ENCODE measurements around the gene PRG3. TPM values are rescaled to one million over a fixed set of nuclear protein-coding genes. Genes with fewer than 3 reads are reported as not detected.

The PRG3 gene
- total and polyA plus RNA-seq, 2 of the 4 experiments (the other 2 are of a cell fraction), result not detected

DNA sequence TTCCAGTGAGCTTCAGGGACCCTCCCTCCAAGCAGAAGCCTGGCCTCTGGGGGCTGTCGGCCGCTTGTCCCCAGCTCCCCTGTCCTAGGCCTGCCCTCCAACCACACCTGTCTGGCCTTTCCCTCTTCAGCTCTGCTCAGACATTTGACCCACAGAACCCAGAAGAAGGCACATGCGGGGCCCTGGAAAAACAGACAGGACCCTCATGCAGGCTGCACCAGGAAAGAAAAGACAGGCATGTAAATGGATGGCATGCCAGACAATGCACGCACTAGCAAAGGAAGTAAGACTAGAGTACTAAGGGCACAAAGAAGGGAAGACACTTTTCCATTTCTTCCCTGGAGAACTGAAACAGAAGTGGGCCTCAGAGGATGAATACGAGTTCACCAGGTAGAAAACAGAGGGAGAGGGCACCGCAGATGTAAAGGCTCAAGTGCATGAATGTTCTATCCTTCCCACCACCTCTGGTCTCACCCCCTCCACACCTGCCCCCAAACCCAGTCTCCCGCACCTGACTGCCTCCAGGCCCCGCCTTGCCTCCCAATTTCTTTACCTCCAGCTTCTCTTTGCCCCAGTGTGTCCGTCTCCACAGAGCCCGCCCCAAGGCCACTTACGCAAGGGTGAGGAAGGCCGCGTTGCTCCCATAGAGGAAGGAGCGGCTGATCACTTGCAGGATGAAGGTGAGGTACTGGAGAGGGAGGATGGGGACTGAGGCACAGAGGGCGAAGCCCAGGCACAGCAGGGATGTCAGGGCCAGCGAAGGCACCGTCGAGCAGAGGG, 28.6 kb upstream of the PRG3 start:
- dilution Hi-C loops (cut with HindIII; ENCODE audit: low sequenced_read_pairs, unreplicated experiment), result no loop called here

More for the DNA sequence above, 28.6 kb upstream of the PRG3 start:
- H3K14ac ChIP-seq (replicated peaks; ENCODE audit: low read depth, low read length), result no peak overlapping the region
- no peak overlapping the region for H3K23ac ChIP-seq (ENCODE audit: low read depth, low read length)
- H2AK9ac ChIP-seq (replicated peaks; ENCODE audit: low read depth, low read length, poor library complexity), result no peak overlapping the region
- 98% methylated on average over 8 of the region's 18 CpGs; no CpG with 5 or more reads in 1 of the 2 experiments for WGBS, 2 experiments (ENCODE audit: extremely low coverage in 2 of 2, insufficient read length in 1 of 2)
- DNase-seq (no peak), ATAC-seq (ENCODE audit: low read depth) (no peak)
- peaks cover 3% of the 10 kb centered on the region; the same call in 1 of the 2 replicates for H3K4me1 ChIP-seq (ENCODE audit: control insufficient read depth, insufficient read depth, low read length)
- no peak overlapping the region for H3K4ac ChIP-seq (ENCODE audit: low read depth, low read length)
- H3K9ac ChIP-seq (ENCODE audit: low read depth, low read length), result no peak overlapping the region
- no peak overlapping the region for H4K8ac ChIP-seq (ENCODE audit: low read depth in 2 of 2, low read length in 2 of 2)
- no peak overlapping the region for H3K4me2 ChIP-seq (ENCODE audit: low read depth, low read length)
- no peaks in the 10 kb centered on the region for H3K9me3 ChIP-seq (ENCODE audit: control insufficient read depth, insufficient read depth, low read length)
- no peaks in the 10 kb centered on the region for H4K20me1 ChIP-seq (ENCODE audit: insufficient read depth, low read length)
- H3K27ac ChIP-seq (ENCODE audit: insufficient read depth, low read length), result no peak overlapping the region
- intact Hi-C loops (cut with micrococcal nuclease) (no loop called here), in situ Hi-C loops (cut with MboI; ENCODE audit: low sequenced_read_pairs) (no loop called here)
- BruUV-seq (replicated peaks), result no TSS peak
- H2BK120ac ChIP-seq (ENCODE audit: low read depth, low read length), result no peak overlapping the region
- H2BK20ac ChIP-seq (ENCODE audit: low read depth, low read length), result no peak overlapping the region
- no peak overlapping the region for H3K4me3 ChIP-seq (ENCODE audit: insufficient read depth, low read depth, low read length)
- no peak overlapping the region for H2BK15ac ChIP-seq (ENCODE audit: low read depth, low read length)
- H3K79me1 ChIP-seq (ENCODE audit: low read depth in 1 of 2, low read length in 2 of 2), result no peaks in the 10 kb centered on the region
- no peaks in the 10 kb centered on the region for H3K27me3 ChIP-seq (ENCODE audit: control insufficient read depth, insufficient read depth, low read length)
- CTCF ChIA-PET, result no interaction called here
- no peak overlapping the region for H2AK5ac ChIP-seq (ENCODE audit: low read depth, low read length)
- no peak overlapping the region for H4K91ac ChIP-seq (ENCODE audit: insufficient read depth, low read depth, low read length)
- no peaks in the 10 kb centered on the region for H3K9me1 ChIP-seq (ENCODE audit: insufficient read depth, low read length)
- no peak overlapping the region for H4K5ac ChIP-seq (ENCODE audit: low read depth, low read length)
- POLR2A ChIA-PET (ENCODE audit: unreplicated experiment), result interaction anchor here (0.6 kb wide), 1 partner anchor 98 kb away, joined by 7 read pairs; no protein-coding TSS in a partner anchor
- H3K56ac ChIP-seq (ENCODE audit: extremely low read depth, insufficient read depth, low read length), result no peak overlapping the region
- H3K36me3 ChIP-seq (ENCODE audit: control insufficient read depth, insufficient read depth, low read length), result peaks cover 24% of the 10 kb centered on the region
- no peak overlapping the region for H2BK5ac ChIP-seq (ENCODE audit: low read depth, low read length, poor library complexity, severe bottlenecking)
- no peak for TF ChIP-seq CHD1 (IDR thresholded peaks at IDR 0.05; ENCODE audit: low read depth, low read length)
- no peak for TF ChIP-seq BHLHE40 (IDR thresholded peaks at IDR 0.05; ENCODE audit: low read depth, low read length)
- TF ChIP-seq, protein P1, sequence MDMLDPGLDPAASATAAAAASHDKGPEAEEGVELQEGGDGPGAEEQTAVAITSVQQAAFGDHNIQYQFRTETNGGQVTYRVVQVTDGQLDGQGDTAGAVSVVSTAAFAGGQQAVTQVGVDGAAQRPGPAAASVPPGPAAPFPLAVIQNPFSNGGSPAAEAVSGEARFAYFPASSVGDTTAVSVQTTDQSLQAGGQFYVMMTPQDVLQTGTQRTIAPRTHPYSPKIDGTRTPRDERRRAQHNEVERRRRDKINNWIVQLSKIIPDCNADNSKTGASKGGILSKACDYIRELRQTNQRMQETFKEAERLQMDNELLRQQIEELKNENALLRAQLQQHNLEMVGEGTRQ (IDR thresholded peaks at IDR 0.05; ENCODE audit: low read depth, low read length), result no peak
- H2AFZ ChIP-seq (replicated peaks; ENCODE audit: low read length, poor library complexity), result no peak overlapping the region
- H3K18ac ChIP-seq (ENCODE audit: low read depth, low read length), result no peak overlapping the region

All from IMR-90 (cell line).